GM13977 (cell line): ENCODE measurements around the gene NTN1.

ENCODE experiments used
- DNase-seq: peaks from one replicate; pipeline ENCODE4 v3.0.0; 2012; ENCODE audit warnings: low spot score
- CTCF ChIP-seq: IDR thresholded peaks from 2 replicates; pipeline ENCODE4 v1.5.1; 2012; ENCODE audit warnings: mild to moderate bottlenecking, control low read depth; ENCODE audit not compliant: insufficient read depth; ENCODE audit errors: extremely low read depth, missing control alignments
- in situ Hi-C: fragments of 300-500 bp; cut with MboI; formaldehyde crosslinking; loops from one replicate; pipeline ENCODE4 v1.12.0; 2022; ENCODE audit warnings: low sequenced_read_pairs, low pct_unique_long_range_greater_than_20kb, mixed read lengths, inconsistent platforms; ENCODE audit not compliant: unreplicated experiment

Gene NTN1

GRCh38 chr17:9237053-9237410 is 215.7 kb downstream of the NTN1 start:
- TF ChIP-seq CTCF, result no peak
- in situ Hi-C loops, result no loop called here
- DNase-seq, result no peak

- DNase-seq, result no peak
- in situ Hi-C loops, result no loop called here
- no peak for TF ChIP-seq CTCF
Measured at GRCh38 chr17:9237661-9238301, 216.5 kb downstream of the NTN1 start.

GRCh38 chr17:9238340-9239245 is 217.3 kb downstream of the NTN1 start:
- no peak for DNase-seq
- in situ Hi-C loops, result no loop called here
- TF ChIP-seq CTCF, result no peak

- in situ Hi-C loops, result no loop called here
- no peak for TF ChIP-seq CTCF
- DNase-seq, result no peak
Measured at GRCh38 chr17:9239246-9239792, 218.0 kb downstream of the NTN1 start.

GRCh38 chr17:9239793-9240658 is 218.7 kb downstream of the NTN1 start:
- TF ChIP-seq CTCF, result no peak
- in situ Hi-C loops, result no loop called here
- peak; percentile 96 for DNase-seq
